HT1080 (cell line): ENCODE measurements around the gene SPTBN4. TPM values are rescaled to one million over a fixed set of nuclear protein-coding genes. Genes with fewer than 3 reads are reported as not detected.
A peak's percentile ranks its signal among the peaks of the same experiment; 100 is the strongest.
"Not testable (repeated sequence)": the region's sequence is repeated elsewhere in the genome, so short reads cannot be mapped to it uniquely, and the experiment has no call there.

ENCODE experiments used
- DNase-seq: peaks from one replicate; pipeline ENCODE4 v3.0.0-alpha.2; 2015; ENCODE audit warnings: low read depth
- total RNA-seq: library from RNA; depleted of rRNA; stranded (reverse); fragments of >200 nt; shearing (Covaris generic); gene quantifications from 2 replicates; pipeline ENCODE4 v1.2.3, GENCODE V29; 2014

The SPTBN4 gene
- total RNA-seq, 1 experiment from 2014 or later, result not detected

GRCh38 chr19:40559394-40559793 lies 92.6 kb downstream of the SPTBN4 start:
- DNase-seq, result no peak

- DNase-seq, result no peak
These were observed 93.3 kb downstream of the SPTBN4 start for GRCh38 chr19:40560092-40560507.

- DNase-seq, result no peak
These were observed 95.1 kb downstream of the SPTBN4 start for GRCh38 chr19:40561947-40562346.

GRCh38 chr19:40564535-40564934 lies 97.7 kb downstream of the SPTBN4 start:
- DNase-seq, result not testable (repeated sequence)

- no peak for DNase-seq
These were observed 98.6 kb downstream of the SPTBN4 start for GRCh38 chr19:40565355-40565754.

- no peak for DNase-seq
These were observed 99.2 kb downstream of the SPTBN4 start for GRCh38 chr19:40565910-40566495.

GRCh38 chr19:40567040-40567749 lies 100.4 kb downstream of the SPTBN4 start:
- no peak for DNase-seq

- no peak for DNase-seq
These were observed 101.1 kb downstream of the SPTBN4 start for GRCh38 chr19:40567750-40568494.

GRCh38 chr19:40570313-40571004 lies 103.7 kb downstream of the SPTBN4 start:
- peak; percentile 91 for DNase-seq

GRCh38 chr19:40571005-40571318 lies 104.2 kb downstream of the SPTBN4 start:
- DNase-seq, result no peak

GRCh38 chr19:40571831-40572495 lies 105.2 kb downstream of the SPTBN4 start:
- no peak for DNase-seq

- DNase-seq, result no peak
These were observed 108.5 kb downstream of the SPTBN4 start for GRCh38 chr19:40575326-40575725.

GRCh38 chr19:40576151-40576584 lies 109.4 kb downstream of the SPTBN4 start:
- no peak for DNase-seq

GRCh38 chr19:40576585-40577451 lies 110.0 kb downstream of the SPTBN4 start, which contains the start of gene SHKBP1:
Gene SHKBP1 (plus strand): TSS chr19:40576873. CDS start chr19:40576900, 27 bp downstream.
- peak; percentile 90 for DNase-seq

- DNase-seq, result peak; percentile 67
These were observed 111.7 kb downstream of the SPTBN4 start for GRCh38 chr19:40578442-40578908.

- no peak for DNase-seq
These were observed 113.8 kb downstream of the SPTBN4 start for GRCh38 chr19:40580619-40581018.

- DNase-seq, result no peak
These were observed 114.7 kb downstream of the SPTBN4 start for GRCh38 chr19:40581531-40581930.

- no peak for DNase-seq
These were observed 115.7 kb downstream of the SPTBN4 start for GRCh38 chr19:40582467-40582866.

GRCh38 chr19:40583283-40583682 lies 116.5 kb downstream of the SPTBN4 start:
- no peak for DNase-seq

GRCh38 chr19:40584007-40584406 lies 117.2 kb downstream of the SPTBN4 start:
- no peak for DNase-seq
